Ishikawa (cell line): ENCODE measurements around the gene RNF150.

Source experiments
- CEBPB ChIP-seq: IDR thresholded peaks from 2 replicates; pipeline ENCODE4 v1.6.1; 2012
- CREB1 ChIP-seq: IDR thresholded peaks from 2 replicates; pipeline ENCODE4 v1.6.1; 2012; ENCODE audit warnings: low read depth
- EGR1 ChIP-seq: IDR thresholded peaks from 2 replicates; pipeline ENCODE4 v1.6.1; 2012
- EP300 ChIP-seq: IDR thresholded peaks from 2 replicates; pipeline ENCODE4 v1.6.1; 2012; ENCODE audit warnings: borderline replicate concordance
- FOXM1 ChIP-seq: IDR thresholded peaks from 2 replicates; pipeline ENCODE4 v1.6.1; 2012; ENCODE audit warnings: low read depth, borderline replicate concordance
- MAX ChIP-seq: IDR thresholded peaks from 2 replicates; pipeline ENCODE4 v1.6.1; 2012
- NFIC ChIP-seq: IDR thresholded peaks from 2 replicates; pipeline ENCODE4 v1.6.1; 2012
- RAD21 ChIP-seq: IDR thresholded peaks from 2 replicates; pipeline ENCODE4 v1.6.1; 2012; ENCODE audit warnings: low read depth
- REST ChIP-seq: IDR thresholded peaks from 2 replicates; pipeline ENCODE4 v1.6.1; 2012; ENCODE audit warnings: low read depth, mild to moderate bottlenecking
- TAF1 ChIP-seq: IDR thresholded peaks from 2 replicates; pipeline ENCODE4 v1.6.1; 2012; ENCODE audit warnings: low read depth, mild to moderate bottlenecking
- TCF12 ChIP-seq: IDR thresholded peaks from 2 replicates; pipeline ENCODE4 v1.6.1; 2012; ENCODE audit warnings: low read depth
- TEAD4 ChIP-seq: IDR thresholded peaks from 2 replicates; pipeline ENCODE4 v1.6.1; 2012
- USF1 ChIP-seq: IDR thresholded peaks from 2 replicates; pipeline ENCODE4 v1.6.1; 2012
- YY1 ChIP-seq: IDR thresholded peaks from 2 replicates; pipeline ENCODE4 v1.6.1; 2012; ENCODE audit warnings: low read depth
- ZBTB7A ChIP-seq: IDR thresholded peaks from 2 replicates; pipeline ENCODE4 v1.6.1; 2012; ENCODE audit warnings: low read depth

RNF150 gene

GRCh38 chr4:141046255-141046654 is 87.0 kb downstream of the RNF150 start:
- TF ChIP-seq TAF1, result no peak
- TF ChIP-seq USF1, result no peak
- no peak for TF ChIP-seq CREB1
- TF ChIP-seq CEBPB, result no peak
- no peak for TF ChIP-seq TEAD4
- TF ChIP-seq REST, result no peak
- TF ChIP-seq YY1, result no peak
- no peak for TF ChIP-seq FOXM1
- TF ChIP-seq EGR1, result no peak
- TF ChIP-seq MAX, result no peak
- TF ChIP-seq RAD21, result no peak
- TF ChIP-seq NFIC, result no peak
- no peak for TF ChIP-seq EP300
- TF ChIP-seq TCF12, result no peak
- no peak for TF ChIP-seq ZBTB7A

- TF ChIP-seq EP300 (no peak), USF1 (no peak), TEAD4 (no peak), NFIC (no peak), REST (no peak), CEBPB (no peak), MAX (no peak), YY1 (no peak), EGR1 (no peak), RAD21 (no peak), TAF1 (no peak), TCF12 (no peak), CREB1 (no peak), ZBTB7A (no peak), FOXM1 (no peak)
These were observed 87.4 kb downstream of the RNF150 start for GRCh38 chr4:141045848-141046247.

GRCh38 chr4:141041021-141041476 is 92.2 kb downstream of the RNF150 start:
- no peak for TF ChIP-seq REST
- TF ChIP-seq ZBTB7A, result no peak
- TF ChIP-seq NFIC, result no peak
- TF ChIP-seq TEAD4, result no peak
- TF ChIP-seq RAD21, result no peak
- TF ChIP-seq EGR1, result no peak
- no peak for TF ChIP-seq FOXM1
- no peak for TF ChIP-seq TAF1
- no peak for TF ChIP-seq USF1
- no peak for TF ChIP-seq CREB1
- no peak for TF ChIP-seq EP300
- no peak for TF ChIP-seq YY1

GRCh38 chr4:141039156-141039555 is 94.1 kb downstream of the RNF150 start:
- TF ChIP-seq RAD21 (no peak), USF1 (no peak), EP300 (no peak), TAF1 (no peak), TEAD4 (no peak), NFIC (no peak), FOXM1 (no peak), CEBPB (no peak), CREB1 (no peak), EGR1 (no peak), MAX (no peak), REST (no peak), TCF12 (no peak), YY1 (no peak), ZBTB7A (no peak)
